ENCODE results near the gene HES6. TPM values are rescaled to one million over a fixed set of nuclear protein-coding genes. Genes with fewer than 3 reads are reported as not detected.

The HES6 gene
- total and polyA plus RNA-seq, 2 of the 8 experiments (the other 6 are each of a cell fraction or from before 2014, with no cell fraction given), result 32.6 to 36.3 TPM

DNA sequence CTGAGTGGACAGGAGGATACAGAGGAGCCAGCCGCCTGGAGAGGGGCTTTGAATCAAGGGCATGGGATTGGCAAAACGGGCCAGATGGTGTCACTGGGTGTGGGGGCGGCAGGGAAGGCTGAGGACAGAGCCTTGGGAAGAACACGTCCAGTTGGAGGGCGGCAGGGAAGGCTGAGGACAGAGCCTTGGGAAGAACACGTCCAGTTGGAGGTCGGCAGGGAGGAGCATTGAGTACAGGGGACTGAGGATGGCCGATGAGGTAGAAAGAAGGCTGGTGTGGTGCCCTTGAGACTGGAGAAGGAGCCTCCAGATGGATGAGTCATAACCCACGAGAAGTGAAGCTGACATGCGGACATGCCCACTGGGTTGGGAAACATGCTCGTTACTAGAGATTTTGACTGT lies 4.5 kb downstream of the HES6 start:
- Histone ChIP-seq H3K27me3 (replicated peaks in 1 of 4; ENCODE audit: control insufficient read depth in 3 of 4, extremely low read depth in 1 of 4, insufficient read depth in 3 of 4, low read length in 3 of 4) (peaks cover 14 to 56% (median 51%) of the 10 kb centered on the region in 4 experiments), H3K56ac (replicated peaks; ENCODE audit: insufficient read length, low read depth, low read length) (no peak overlapping the region), H4K20me1 (replicated peaks in 1 of 2; ENCODE audit: control insufficient read depth in 1 of 2, insufficient read depth in 2 of 2, low read length in 2 of 2) (peaks cover 0 to 10% of the 10 kb centered on the region in 2 experiments), H3K9ac (replicated peaks in 1 of 4; ENCODE audit: extremely low read depth in 1 of 4, low read depth in 3 of 4, low read length in 3 of 4) (no peak overlapping the region), H3K14ac (ENCODE audit: insufficient read length) (no peak overlapping the region), H2BK12ac (ENCODE audit: low read depth, low read length) (no peak overlapping the region), H4K8ac (ENCODE audit: extremely low read depth, insufficient read depth, low read length) (no peak overlapping the region), H2BK5ac (ENCODE audit: low read depth, low read length) (no peak overlapping the region), H3K4ac (replicated peaks; ENCODE audit: insufficient read length, low read depth, low read length) (no peak overlapping the region), H3K9me3 (ENCODE audit: insufficient read depth in 2 of 2, low read depth in 1 of 2, low read length in 1 of 2) (peaks cover 0 to 10% of the 10 kb centered on the region in 2 experiments; a peak in 2 of 4 replicates), H3K36me3 (ENCODE audit: control insufficient read depth in 2 of 4, insufficient read depth in 4 of 4, low read length in 3 of 4) (peaks cover 0 to 7% (median 0%) of the 10 kb centered on the region in 4 experiments; a peak in 1 of 8 replicates), H2BK120ac (replicated peaks; ENCODE audit: low read depth, low read length) (no peak overlapping the region), H3K4me2 (ENCODE audit: insufficient read depth in 1 of 2, low read depth in 2 of 2, low read length in 2 of 2) (no peak overlapping the region; a peak in 1 of 4 replicates), H3K18ac (ENCODE audit: extremely low read depth, low read length) (no peak overlapping the region), H4K91ac (replicated peaks; ENCODE audit: insufficient read length, low read length) (no peak overlapping the region), H3K23ac (ENCODE audit: insufficient read length) (no peak overlapping the region), H3K23me2 (ENCODE audit: low read depth, low read length) (peaks cover 19% of the 10 kb centered on the region; the same call in 1 of the 2 replicates), H2BK15ac (ENCODE audit: low read length) (no peak overlapping the region), H3K27ac (ENCODE audit: low read depth, low read length) (no peak overlapping the region), H3K79me2 (ENCODE audit: control insufficient read depth in 1 of 2, insufficient read depth in 2 of 2, low read length in 2 of 2) (no peaks in the 10 kb centered on the region), H3K4me1 (replicated peaks in 1 of 4; ENCODE audit: control insufficient read depth in 3 of 4, insufficient read depth in 4 of 4, low read length in 3 of 4) (peaks cover 0 to 4% (median 3%) of the 10 kb centered on the region in 4 experiments; a peak in 5 of 7 replicates), H2BK20ac (ENCODE audit: low read length) (no peak overlapping the region), H2AK5ac (ENCODE audit: low read depth, low read length) (no peak overlapping the region), H2AFZ (ENCODE audit: low read length) (no peak overlapping the region), H3K79me1 (ENCODE audit: low read depth, low read length) (no peaks in the 10 kb centered on the region), H4K5ac (ENCODE audit: insufficient read length, low read depth, low read length) (no peak overlapping the region), H3K4me3 (ENCODE audit: extremely low read depth in 1 of 4, insufficient read depth in 2 of 4, low read depth in 3 of 4, low read length in 4 of 4) (no peak overlapping the region)
- FAIRE-seq (no peak), DNase-seq (ENCODE audit: low read depth in 1 of 2, low spot score in 2 of 2) (no peak)
- 92% methylated on average over 11 of the region's 11 CpGs; no CpG with 5 or more reads in 1 of the 2 experiments for WGBS, 2 experiments (ENCODE audit: extremely low coverage in 1 of 2, insufficient coverage in 1 of 2, insufficient read length in 1 of 2, insufficient replicate concordance in 2 of 2, low coverage in 1 of 2, low lambda C conversion rate in 2 of 2, missing lambda C conversion rate in 1 of 2)
- CTCF ChIA-PET (ENCODE audit: partially characterized antibody), result interaction anchor here (1.6 to 3.0 kb wide), 2 partner anchors 21 to 27 kb away, joined by 5 to 13 read pairs; no protein-coding TSS in a partner anchor
- no peak for TF ChIP-seq BRCA1 (IDR thresholded peaks at IDR 0.05; ENCODE audit: low read depth, low read length)
- POLR2A ChIA-PET (ENCODE audit: partially characterized antibody), result interaction anchor here (2.6 kb wide), 1 partner anchor 75 kb away, joined by 8 read pairs; no protein-coding TSS in a partner anchor
